Stimulated activated CD4-positive, alpha-beta T cell treated with anti-CD3 and anti-CD28 coated beads, TNF-alpha, amount 100 ng/mL, for 24 hours (primary cell): ENCODE data around the gene PLA2G2E.
"Not testable (repeated sequence)": the region's sequence is repeated elsewhere in the genome, so short reads cannot be mapped to it uniquely, and the experiment has no call there.

Source experiments
- DNase-seq, 3 experiments: peaks; one replicate each; pipeline ENCODE4 v3.0.0-alpha.2; 2020; ENCODE audit warnings: low read depth in 3 of 3

PLA2G2E gene

DNA sequence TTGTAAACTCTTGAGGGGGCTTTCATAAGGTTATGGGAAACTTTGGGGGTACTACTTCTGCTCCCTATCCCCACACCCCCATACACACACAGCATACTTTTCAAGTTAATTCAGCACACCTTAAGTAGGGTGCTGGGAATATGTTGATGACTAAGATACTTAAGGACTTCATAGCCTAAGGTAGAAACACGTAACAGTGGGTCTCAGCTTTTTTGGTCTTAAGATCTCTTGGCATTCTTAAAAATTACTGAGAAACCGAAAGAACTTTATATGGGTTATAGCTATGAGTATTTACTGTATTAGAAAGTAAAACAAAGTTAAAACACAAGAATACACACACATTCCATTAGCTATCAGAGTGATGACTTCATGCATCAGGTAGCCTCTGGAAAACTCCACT lies 39.1 kb downstream of the PLA2G2E start:
- no peak for DNase-seq

DNA sequence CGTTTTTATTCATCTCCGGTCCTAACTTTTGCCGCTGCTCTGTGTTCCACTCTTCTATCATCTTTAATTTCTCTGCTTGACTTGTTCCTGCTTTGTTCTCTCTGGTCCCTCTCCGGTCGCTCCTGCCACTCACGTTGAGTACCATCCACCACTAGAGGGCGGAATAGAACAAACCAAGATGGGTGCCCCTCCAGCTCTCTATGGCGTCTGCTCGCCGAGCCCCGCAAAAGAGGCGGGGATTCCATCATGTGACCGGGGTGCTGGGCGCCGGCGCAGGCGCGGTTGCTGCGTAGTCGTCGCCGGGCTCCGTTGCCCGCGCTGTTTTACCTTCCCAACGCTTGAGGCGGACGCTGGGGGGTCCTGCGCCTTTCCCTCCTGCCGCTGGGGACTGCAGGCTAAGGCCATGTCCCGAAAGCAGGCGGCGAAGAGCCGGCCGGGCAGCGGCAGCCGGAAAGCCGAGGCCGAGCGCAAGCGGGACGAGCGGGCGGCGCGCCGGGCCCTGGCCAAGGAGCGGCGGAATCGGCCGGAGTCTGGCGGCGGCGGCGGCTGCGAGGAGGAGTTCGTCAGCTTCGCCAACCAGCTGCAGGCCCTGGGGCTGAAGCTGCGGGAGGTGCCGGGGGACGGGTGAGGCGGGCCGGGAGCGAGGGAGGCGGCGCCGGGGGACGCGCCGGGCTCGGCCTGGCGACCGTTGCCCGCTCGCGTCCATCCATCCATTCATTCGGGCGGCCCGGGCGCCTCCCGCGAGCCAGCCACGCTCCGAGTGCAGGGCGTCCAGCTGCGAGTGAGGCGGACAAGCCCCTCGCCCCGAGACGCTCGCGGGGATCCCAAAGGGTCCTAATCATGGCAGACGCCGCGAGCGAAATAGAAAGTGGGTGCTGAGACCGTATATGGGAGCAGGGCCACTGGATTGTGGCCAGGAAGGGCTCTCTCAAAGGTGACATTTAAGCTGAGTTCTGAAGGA lies 41.0 kb downstream of the PLA2G2E start, which contains the start of gene OTUD3:
Gene OTUD3, plus strand, starts transcription at position 285 of the 961 bp plus-strand sequence. Its CDS starts 119 bp downstream, at position 404.
- DNase-seq = peak; percentile 90 to 93 (median 93)

- DNase-seq = not testable (repeated sequence)
These were observed 42.6 kb downstream of the PLA2G2E start for GRCh38 chr1:19880841-19881240.

GRCh38 chr1:19879661-19880060 lies 43.8 kb downstream of the PLA2G2E start:
- DNase-seq = no peak

DNA sequence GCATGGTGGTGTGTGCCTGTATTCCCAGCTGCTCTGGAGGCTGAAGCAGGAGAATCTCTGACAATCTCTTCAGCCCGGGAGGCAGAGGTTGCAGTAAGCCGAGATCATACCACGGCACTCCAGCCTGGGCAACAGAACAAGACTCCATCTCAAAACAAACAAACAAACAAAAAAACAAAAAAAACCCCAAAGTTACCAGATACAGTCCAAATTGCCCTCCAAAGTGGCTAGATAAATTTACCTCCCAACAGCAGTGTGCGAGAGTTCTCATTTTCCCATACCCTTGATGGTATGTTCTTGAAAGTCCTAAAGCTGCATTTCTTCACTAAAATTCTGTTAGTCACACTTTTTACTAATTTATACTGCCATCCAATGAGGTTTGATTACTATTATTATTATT lies 44.2 kb downstream of the PLA2G2E start:
- DNase-seq = no peak

- no peak for DNase-seq
These were observed 44.8 kb downstream of the PLA2G2E start for GRCh38 chr1:19878637-19878985.

GRCh38 chr1:19877821-19878636 lies 45.4 kb downstream of the PLA2G2E start:
- DNase-seq = no peak

DNA sequence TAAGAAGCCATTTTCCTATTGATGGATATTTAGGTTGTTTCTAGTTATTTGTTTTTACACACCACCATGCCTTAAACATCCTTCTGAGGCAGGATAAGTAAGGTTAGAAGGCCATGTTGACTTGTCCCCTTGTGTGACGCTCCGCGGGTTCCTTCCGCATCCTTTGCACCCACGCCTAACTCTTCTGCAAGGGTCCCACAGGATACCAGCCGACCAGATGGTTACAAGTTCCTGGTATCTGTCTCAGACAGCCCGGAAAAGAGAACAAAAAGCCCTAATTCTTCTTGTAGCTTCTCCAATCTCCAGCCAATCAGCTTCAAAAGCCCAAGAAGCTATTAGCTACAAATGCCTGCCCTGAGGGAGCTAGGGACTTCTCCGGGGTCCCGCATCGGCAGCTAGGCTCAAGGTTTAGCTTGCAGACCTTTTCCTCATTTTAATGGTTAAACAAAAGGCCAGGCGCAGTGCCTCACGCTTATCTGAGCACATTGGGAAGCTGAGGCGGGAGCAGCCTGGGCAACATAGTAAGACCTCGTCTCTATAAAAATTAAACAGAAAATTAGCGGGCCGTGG lies 46.2 kb downstream of the PLA2G2E start:
- no peak for DNase-seq

- DNase-seq = no peak
These were observed 51.2 kb downstream of the PLA2G2E start for GRCh38 chr1:19872190-19872589.
